ENCODE results near the gene CD55. TPM values are rescaled to one million over a fixed set of nuclear protein-coding genes. Genes with fewer than 3 reads are reported as not detected.

CD55 gene
- total and polyA plus RNA-seq, 2 of the 13 experiments (the other 11 are each of a cell fraction or from before 2014, with no cell fraction given): 6.0 to 56.0 TPM

DNA sequence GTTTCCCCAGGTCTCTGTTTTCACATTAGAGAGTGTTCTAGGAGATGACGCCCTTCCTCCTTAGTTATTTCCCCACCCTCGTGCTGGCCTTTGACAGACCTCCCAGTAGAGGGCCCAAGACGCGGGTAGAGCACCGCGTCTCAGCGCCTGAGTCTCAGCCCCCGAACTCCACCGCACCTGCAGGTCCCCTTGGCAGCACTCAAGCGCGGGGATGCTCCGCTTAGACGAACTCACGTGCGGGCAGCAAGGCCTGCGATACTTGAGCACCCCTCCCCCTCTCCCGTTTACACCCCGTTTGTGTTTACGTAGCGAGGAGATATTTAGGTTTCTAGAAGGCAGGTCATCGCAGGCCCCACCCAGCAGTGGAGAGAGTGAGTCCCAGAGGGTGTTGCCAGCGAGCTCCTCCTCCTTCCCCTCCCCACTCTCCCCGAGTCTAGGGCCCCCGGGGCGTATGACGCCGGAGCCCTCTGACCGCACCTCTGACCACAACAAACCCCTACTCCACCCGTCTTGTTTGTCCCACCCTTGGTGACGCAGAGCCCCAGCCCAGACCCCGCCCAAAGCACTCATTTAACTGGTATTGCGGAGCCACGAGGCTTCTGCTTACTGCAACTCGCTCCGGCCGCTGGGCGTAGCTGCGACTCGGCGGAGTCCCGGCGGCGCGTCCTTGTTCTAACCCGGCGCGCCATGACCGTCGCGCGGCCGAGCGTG lies at the start of gene CD55 (continued):
- TF ChIP-seq, protein P1, sequence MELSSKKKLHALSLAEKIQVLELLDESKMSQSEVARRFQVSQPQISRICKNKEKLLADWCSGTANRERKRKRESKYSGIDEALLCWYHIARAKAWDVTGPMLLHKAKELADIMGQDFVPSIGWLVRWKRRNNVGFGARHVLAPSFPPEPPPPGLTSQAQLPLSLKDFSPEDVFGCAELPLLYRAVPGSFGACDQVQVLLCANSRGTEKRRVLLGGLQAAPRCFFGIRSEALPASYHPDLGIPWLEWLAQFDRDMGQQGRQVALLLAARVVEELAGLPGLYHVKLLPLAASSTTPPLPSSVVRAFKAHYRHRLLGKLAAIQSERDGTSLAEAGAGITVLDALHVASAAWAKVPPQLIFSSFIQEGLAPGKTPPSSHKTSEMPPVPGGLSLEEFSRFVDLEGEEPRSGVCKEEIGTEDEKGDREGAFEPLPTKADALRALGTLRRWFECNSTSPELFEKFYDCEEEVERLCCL (CRISPR knock-in tag; IDR thresholded peaks at IDR 0.05; ENCODE audit: borderline replicate concordance): no peak
- peak; percentile 67 for TF ChIP-seq FOSL2 (CRISPR knock-in tag; IDR thresholded peaks at IDR 0.05)
- TF ChIP-seq, protein P2, sequence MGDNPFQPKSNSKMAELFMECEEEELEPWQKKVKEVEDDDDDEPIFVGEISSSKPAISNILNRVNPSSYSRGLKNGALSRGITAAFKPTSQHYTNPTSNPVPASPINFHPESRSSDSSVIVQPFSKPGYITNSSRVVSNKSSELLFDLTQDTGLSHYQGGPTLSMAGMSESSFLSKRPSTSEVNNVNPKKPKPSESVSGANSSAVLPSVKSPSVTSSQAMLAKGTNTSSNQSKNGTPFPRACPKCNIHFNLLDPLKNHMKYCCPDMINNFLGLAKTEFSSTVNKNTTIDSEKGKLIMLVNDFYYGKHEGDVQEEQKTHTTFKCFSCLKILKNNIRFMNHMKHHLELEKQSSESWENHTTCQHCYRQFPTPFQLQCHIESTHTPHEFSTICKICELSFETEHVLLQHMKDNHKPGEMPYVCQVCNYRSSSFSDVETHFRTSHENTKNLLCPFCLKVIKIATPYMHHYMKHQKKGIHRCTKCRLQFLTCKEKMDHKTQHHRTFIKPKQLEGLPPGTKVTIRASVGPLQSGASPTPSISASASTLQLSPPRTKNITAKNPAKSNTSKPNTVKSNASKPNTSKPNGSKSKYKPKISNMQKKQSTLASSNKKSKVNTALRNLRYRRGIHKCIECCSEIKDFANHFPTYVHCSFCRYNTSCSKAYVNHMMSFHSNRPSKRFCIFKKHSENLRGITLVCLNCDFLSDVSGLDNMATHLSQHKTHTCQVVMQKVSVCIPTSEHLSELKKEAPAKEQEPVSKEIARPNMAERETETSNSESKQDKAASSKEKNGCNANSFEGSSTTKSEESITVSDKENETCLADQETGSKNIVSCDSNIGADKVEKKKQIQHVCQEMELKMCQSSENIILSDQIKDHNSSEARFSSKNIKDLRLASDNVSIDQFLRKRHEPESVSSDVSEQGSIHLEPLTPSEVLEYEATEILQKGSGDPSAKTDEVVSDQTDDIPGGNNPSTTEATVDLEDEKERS (CRISPR knock-in tag; IDR thresholded peaks at IDR 0.05): 0 out of 2 replicates have a peak, but pooled peaks have one; percentile 35
- TF ChIP-seq, protein P3, sequence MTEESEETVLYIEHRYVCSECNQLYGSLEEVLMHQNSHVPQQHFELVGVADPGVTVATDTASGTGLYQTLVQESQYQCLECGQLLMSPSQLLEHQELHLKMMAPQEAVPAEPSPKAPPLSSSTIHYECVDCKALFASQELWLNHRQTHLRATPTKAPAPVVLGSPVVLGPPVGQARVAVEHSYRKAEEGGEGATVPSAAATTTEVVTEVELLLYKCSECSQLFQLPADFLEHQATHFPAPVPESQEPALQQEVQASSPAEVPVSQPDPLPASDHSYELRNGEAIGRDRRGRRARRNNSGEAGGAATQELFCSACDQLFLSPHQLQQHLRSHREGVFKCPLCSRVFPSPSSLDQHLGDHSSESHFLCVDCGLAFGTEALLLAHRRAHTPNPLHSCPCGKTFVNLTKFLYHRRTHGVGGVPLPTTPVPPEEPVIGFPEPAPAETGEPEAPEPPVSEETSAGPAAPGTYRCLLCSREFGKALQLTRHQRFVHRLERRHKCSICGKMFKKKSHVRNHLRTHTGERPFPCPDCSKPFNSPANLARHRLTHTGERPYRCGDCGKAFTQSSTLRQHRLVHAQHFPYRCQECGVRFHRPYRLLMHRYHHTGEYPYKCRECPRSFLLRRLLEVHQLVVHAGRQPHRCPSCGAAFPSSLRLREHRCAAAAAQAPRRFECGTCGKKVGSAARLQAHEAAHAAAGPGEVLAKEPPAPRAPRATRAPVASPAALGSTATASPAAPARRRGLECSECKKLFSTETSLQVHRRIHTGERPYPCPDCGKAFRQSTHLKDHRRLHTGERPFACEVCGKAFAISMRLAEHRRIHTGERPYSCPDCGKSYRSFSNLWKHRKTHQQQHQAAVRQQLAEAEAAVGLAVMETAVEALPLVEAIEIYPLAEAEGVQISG (CRISPR knock-in tag; IDR thresholded peaks at IDR 0.05): no peak; the same call in none of the 2 replicates
- TF ChIP-seq, protein P4, sequence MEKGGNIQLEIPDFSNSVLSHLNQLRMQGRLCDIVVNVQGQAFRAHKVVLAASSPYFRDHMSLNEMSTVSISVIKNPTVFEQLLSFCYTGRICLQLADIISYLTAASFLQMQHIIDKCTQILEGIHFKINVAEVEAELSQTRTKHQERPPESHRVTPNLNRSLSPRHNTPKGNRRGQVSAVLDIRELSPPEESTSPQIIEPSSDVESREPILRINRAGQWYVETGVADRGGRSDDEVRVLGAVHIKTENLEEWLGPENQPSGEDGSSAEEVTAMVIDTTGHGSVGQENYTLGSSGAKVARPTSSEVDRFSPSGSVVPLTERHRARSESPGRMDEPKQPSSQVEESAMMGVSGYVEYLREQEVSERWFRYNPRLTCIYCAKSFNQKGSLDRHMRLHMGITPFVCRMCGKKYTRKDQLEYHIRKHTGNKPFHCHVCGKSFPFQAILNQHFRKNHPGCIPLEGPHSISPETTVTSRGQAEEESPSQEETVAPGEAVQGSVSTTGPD (CRISPR knock-in tag; IDR thresholded peaks at IDR 0.05): no peak
- TF ChIP-seq ZNF557 (CRISPR knock-in tag; IDR thresholded peaks at IDR 0.05): no peak
- TF ChIP-seq YEATS2 (CRISPR knock-in tag; IDR thresholded peaks at IDR 0.05; ENCODE audit: borderline replicate concordance): peak; percentile 46; the same call in 1 of the 2 replicates
- peak; percentile 57; the same call in 1 of the 2 replicates for TF ChIP-seq SALL1 (CRISPR knock-in tag; IDR thresholded peaks at IDR 0.05)
- TF ChIP-seq ZEB1 (IDR thresholded peaks at IDR 0.05; ENCODE audit: insufficient replicate concordance, low read depth): no peak
- TF ChIP-seq YY1 (IDR thresholded peaks at IDR 0.05; ENCODE audit: insufficient read depth, insufficient replicate concordance, low read depth, low read length): peak; percentile 71
- TF ChIP-seq ZNF543 (CRISPR knock-in tag; IDR thresholded peaks at IDR 0.05): peak; percentile 26; the same call in 1 of the 2 replicates
- no peak for TF ChIP-seq TCF12 (IDR thresholded peaks at IDR 0.05)
- TF ChIP-seq TCF12 (CRISPR knock-in tag; IDR thresholded peaks at IDR 0.05): no peak
- TF ChIP-seq ZMYM4 (CRISPR knock-in tag; IDR thresholded peaks at IDR 0.05): peak; percentile 68
- no peak for TF ChIP-seq ZNF562 (CRISPR knock-in tag; IDR thresholded peaks at IDR 0.05; ENCODE audit: borderline replicate concordance)
- no peak for TF ChIP-seq PAX8 (CRISPR knock-in tag; IDR thresholded peaks at IDR 0.05; ENCODE audit: borderline replicate concordance)
- TF ChIP-seq, protein P5, sequence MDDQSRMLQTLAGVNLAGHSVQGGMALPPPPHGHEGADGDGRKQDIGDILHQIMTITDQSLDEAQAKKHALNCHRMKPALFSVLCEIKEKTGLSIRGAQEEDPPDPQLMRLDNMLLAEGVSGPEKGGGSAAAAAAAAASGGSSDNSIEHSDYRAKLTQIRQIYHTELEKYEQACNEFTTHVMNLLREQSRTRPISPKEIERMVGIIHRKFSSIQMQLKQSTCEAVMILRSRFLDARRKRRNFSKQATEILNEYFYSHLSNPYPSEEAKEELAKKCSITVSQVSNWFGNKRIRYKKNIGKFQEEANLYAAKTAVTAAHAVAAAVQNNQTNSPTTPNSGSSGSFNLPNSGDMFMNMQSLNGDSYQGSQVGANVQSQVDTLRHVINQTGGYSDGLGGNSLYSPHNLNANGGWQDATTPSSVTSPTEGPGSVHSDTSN (CRISPR knock-in tag; IDR thresholded peaks at IDR 0.05; ENCODE audit: borderline replicate concordance): no peak
- no peak for TF ChIP-seq ZNF101 (CRISPR knock-in tag; IDR thresholded peaks at IDR 0.05; ENCODE audit: borderline replicate concordance, low read depth)
- no peak for TF ChIP-seq SP2 (CRISPR knock-in tag; IDR thresholded peaks at IDR 0.05)
- TF ChIP-seq POLR2A (IDR thresholded peaks at IDR 0.05; ENCODE audit: insufficient read depth in 1 of 2, low read depth in 2 of 2, low read length in 2 of 2): peak in 1 of 2 experiments; percentile 69; a peak in 1 of 4 replicates
